ENCODE results near the gene LAMB4.

Gene LAMB4, protein sequence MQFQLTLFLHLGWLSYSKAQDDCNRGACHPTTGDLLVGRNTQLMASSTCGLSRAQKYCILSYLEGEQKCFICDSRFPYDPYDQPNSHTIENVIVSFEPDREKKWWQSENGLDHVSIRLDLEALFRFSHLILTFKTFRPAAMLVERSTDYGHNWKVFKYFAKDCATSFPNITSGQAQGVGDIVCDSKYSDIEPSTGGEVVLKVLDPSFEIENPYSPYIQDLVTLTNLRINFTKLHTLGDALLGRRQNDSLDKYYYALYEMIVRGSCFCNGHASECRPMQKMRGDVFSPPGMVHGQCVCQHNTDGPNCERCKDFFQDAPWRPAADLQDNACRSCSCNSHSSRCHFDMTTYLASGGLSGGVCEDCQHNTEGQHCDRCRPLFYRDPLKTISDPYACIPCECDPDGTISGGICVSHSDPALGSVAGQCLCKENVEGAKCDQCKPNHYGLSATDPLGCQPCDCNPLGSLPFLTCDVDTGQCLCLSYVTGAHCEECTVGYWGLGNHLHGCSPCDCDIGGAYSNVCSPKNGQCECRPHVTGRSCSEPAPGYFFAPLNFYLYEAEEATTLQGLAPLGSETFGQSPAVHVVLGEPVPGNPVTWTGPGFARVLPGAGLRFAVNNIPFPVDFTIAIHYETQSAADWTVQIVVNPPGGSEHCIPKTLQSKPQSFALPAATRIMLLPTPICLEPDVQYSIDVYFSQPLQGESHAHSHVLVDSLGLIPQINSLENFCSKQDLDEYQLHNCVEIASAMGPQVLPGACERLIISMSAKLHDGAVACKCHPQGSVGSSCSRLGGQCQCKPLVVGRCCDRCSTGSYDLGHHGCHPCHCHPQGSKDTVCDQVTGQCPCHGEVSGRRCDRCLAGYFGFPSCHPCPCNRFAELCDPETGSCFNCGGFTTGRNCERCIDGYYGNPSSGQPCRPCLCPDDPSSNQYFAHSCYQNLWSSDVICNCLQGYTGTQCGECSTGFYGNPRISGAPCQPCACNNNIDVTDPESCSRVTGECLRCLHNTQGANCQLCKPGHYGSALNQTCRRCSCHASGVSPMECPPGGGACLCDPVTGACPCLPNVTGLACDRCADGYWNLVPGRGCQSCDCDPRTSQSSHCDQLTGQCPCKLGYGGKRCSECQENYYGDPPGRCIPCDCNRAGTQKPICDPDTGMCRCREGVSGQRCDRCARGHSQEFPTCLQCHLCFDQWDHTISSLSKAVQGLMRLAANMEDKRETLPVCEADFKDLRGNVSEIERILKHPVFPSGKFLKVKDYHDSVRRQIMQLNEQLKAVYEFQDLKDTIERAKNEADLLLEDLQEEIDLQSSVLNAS (N-terminal part only)

DNA sequence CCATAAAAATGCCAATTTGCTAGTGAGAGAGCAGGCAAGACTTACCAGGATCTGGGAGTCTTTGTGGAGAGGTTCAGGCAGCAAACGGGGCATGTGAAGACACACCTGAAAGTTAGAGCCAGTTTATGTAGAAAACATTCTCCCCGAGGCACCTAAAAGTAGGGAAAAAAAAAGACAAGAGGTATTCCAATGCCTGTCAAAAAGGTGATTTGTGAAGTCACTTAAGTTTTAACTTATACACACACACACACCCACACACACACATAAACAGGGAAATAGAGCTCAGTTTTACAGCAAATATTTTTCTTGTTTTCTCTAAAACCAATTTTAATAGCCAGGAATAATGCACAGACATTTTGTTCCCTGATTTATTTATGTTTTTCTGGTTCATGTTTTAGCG is at the start of gene LAMB4:
Gene LAMB4 (minus strand): TSS at position 101 of the 400 bp plus-strand sequence. CDS start 7,197 bp downstream, outside the sequence.
- no peak for TF ChIP-seq ZFX (IDR thresholded peaks at IDR 0.05)
- TF ChIP-seq, protein P1, sequence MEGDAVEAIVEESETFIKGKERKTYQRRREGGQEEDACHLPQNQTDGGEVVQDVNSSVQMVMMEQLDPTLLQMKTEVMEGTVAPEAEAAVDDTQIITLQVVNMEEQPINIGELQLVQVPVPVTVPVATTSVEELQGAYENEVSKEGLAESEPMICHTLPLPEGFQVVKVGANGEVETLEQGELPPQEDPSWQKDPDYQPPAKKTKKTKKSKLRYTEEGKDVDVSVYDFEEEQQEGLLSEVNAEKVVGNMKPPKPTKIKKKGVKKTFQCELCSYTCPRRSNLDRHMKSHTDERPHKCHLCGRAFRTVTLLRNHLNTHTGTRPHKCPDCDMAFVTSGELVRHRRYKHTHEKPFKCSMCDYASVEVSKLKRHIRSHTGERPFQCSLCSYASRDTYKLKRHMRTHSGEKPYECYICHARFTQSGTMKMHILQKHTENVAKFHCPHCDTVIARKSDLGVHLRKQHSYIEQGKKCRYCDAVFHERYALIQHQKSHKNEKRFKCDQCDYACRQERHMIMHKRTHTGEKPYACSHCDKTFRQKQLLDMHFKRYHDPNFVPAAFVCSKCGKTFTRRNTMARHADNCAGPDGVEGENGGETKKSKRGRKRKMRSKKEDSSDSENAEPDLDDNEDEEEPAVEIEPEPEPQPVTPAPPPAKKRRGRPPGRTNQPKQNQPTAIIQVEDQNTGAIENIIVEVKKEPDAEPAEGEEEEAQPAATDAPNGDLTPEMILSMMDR (conservative IDR thresholded peaks at IDR 0.05), result no peak
- H3K27ac ChIP-seq, result no peak within 1 kb of the TSS

DNA sequence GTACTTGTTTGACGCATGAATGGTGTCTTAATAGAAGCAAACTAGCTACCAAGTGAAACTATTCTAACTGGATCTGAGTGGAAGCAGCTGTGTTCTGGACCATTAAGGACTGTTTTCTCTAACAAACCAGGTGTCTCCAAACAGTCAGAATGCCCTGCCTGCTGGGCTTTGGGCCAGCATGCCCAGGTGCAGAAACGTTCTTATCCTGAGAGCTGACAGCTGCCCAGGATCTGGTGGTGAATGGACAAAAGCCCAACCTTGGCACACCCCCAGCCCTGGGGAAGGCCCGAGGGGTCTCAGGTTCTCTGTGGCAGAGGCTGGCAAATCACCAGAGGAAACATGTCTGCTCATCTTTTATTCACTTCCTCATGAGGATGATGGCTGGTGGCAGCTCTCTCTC is 48.2 kb upstream of the LAMB4 start:
- H3K27ac ChIP-seq, result no peak overlapping the region
- TF ChIP-seq, protein P1 (conservative IDR thresholded peaks at IDR 0.05), result no peak
- no peak for TF ChIP-seq ZFX (IDR thresholded peaks at IDR 0.05)

DNA sequence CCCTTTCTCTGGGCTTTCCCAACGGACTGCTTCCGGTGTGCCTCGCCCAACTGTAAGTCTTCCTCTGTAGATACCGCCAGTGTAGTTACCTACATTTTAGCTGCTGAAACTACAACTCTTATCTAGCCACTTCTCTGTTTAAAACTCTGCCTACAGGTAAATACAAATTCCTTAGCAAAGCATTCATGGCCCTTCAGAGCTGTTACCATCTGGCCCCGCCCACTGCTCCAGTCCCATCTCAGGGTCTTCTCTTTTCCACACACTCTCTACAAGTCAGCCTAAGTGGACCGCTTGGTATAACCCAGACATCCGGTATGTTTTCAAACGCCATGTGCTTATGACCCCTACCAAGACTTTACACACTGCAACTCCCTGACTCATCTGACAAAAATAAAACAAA is 41.0 kb upstream of the LAMB4 start:
- TF ChIP-seq ZFX (IDR thresholded peaks at IDR 0.05), result no peak
- TF ChIP-seq, protein P1 (conservative IDR thresholded peaks at IDR 0.05), result no peak
- H3K27ac ChIP-seq, result no peak overlapping the region

DNA sequence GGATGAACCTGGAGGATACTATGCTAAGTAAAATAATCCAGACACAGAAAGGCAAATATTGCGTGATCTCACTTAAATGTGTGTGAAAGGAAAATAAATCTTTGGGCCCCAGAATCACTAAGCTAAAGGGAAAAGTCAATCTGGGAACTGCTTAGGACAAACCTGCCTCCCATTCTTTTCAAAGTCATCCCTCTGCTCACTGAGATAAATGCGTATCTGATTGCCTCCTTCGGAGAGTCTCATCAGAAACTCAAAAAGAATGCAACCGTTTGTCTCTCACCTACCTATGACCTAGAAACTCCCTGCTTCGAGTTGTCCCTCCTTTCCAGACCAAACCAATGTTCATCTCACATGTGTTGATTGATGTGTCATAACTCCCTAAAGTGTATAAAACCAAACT is 40.1 kb upstream of the LAMB4 start:
- H3K27ac ChIP-seq, result no peak overlapping the region
- TF ChIP-seq ZFX (IDR thresholded peaks at IDR 0.05), result no peak
- TF ChIP-seq, protein P1 (conservative IDR thresholded peaks at IDR 0.05), result no peak

DNA sequence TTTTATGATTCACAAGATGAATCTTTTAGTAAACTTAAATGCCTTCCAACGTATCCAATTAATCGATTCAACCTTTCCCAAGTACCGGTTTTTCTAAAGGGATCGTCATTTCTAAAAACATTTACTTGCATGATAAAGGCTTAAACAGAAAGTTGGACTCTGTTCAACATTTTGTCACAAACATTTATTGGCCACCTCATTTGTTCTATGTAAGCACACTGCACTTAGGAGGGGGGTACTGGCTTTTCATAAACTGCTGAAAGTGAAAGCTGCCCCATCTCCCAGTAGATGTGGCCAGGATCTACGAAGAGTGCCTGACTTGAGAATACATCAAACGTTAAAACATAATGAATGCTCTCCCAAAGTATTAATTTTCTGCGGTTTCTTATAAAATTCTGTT is 37.3 kb upstream of the LAMB4 start:
- H3K27ac ChIP-seq, result no peak overlapping the region
- no peak for TF ChIP-seq ZFX (IDR thresholded peaks at IDR 0.05)
- TF ChIP-seq, protein P1 (conservative IDR thresholded peaks at IDR 0.05), result no peak

DNA sequence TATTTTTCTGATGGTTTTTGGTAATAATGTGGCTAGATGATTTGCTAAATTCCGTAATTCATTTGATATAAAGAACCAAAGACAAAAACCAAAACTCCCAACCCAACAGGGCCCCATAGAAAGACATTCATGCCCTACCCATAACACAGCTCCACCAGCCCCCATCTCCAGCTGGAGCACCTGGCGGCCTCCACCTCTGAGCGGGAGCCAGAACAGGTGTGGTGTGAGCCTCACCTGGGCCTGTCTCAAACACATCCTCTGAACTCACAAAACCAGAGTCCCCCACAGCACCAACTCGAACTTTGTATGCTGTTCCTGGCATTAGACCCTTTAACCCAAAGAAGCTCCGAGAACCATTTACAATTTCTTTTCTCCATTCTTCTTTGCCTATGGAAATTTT is 36.5 kb upstream of the LAMB4 start:
- H3K27ac ChIP-seq, result no peak overlapping the region
- no peak for TF ChIP-seq ZFX (IDR thresholded peaks at IDR 0.05)
- TF ChIP-seq, protein P1 (conservative IDR thresholded peaks at IDR 0.05), result no peak

Measured in C4-2B (cell line).